B cell (primary cell): ENCODE measurements around the gene EDN3. TPM values are rescaled to one million over a fixed set of nuclear protein-coding genes. Genes with fewer than 3 reads are reported as not detected.

Experiments used
- ATAC-seq: fragments of 200-7000 bp; cut with Tn5 transposase; one replicate; pipeline ENCODE4 v1.10.0; 2021; ENCODE audit warnings: low read depth, mild to moderate bottlenecking, moderate number of reproducible peaks, moderate library complexity
- CTCF ChIA-PET: fragments of 350-600 bp; sonication (Branson Sonifier 250); formaldehyde crosslinking; loops from one replicate; lab custom pipeline; 2021; ENCODE audit warnings: antibody characterized with exemption, inconsistent platforms; lab: Charles Lee
- POLR2A ChIA-PET: fragments of 350-600 bp; sonication (Branson Sonifier 250); formaldehyde crosslinking; loops from one replicate; lab custom pipeline; 2021; ENCODE audit warnings: antibody characterized with exemption; lab: Charles Lee
- DNase-seq: peaks from one replicate; pipeline ENCODE4 v3.0.0; 2013
- H2AFZ ChIP-seq: 2 replicates; pipeline ENCODE4 v1.6.1; 2012; ENCODE audit warnings: mild to moderate bottlenecking, low read depth, low read length; ENCODE audit not compliant: insufficient read depth, poor library complexity, severe bottlenecking
- H3K27ac ChIP-seq, 2 donors: 1 replicate in 1 of 2; 2 replicates in 1 of 2; pipeline ENCODE4 v1.5.1; 2012 to 2013; ENCODE audit warnings: low read length in 2 of 2, mild to moderate bottlenecking in 2 of 2, moderate library complexity in 1 of 2
- H3K27me3 ChIP-seq, 4 experiments: fragments of 200-600 bp in 1 of 4; sonication (generic) in 1 of 4; replicated peaks in 1 of 4; 1 replicate in 2 of 4; 2 replicates in 2 of 4; pipeline versions ENCODE4 v1.6.1 to v1.7.0; 2013 to 2016; ENCODE audit warnings: low read length in 3 of 4, mild to moderate bottlenecking in 2 of 4, mixed read lengths in 1 of 4, moderate library complexity in 1 of 4; ENCODE audit not compliant: insufficient read depth in 4 of 4, control insufficient read depth in 3 of 4; ENCODE audit errors: control extremely low read depth in 1 of 4
- H3K36me3 ChIP-seq, 2 experiments: replicated peaks in 1 of 2; 1 replicate in 1 of 2; 2 replicates in 1 of 2; pipeline versions ENCODE4 v1.6.1 to v1.7.1; 2013; ENCODE audit warnings: low read length in 1 of 2; ENCODE audit not compliant: insufficient read depth in 2 of 2, control insufficient read depth in 1 of 2; ENCODE audit errors: control extremely low read depth in 1 of 2, extremely low read depth in 1 of 2
- H3K4me1 ChIP-seq, 2 donors: fragments of 200-600 bp in 1 of 2; sonication (generic) in 1 of 2; 1 replicate in 1 of 2; 2 replicates in 1 of 2; pipeline versions ENCODE4 v1.5.1 to v1.6.1; 2013 to 2017; ENCODE audit warnings: low read length in 2 of 2; ENCODE audit not compliant: control insufficient read depth in 2 of 2, insufficient read depth in 2 of 2
- H3K4me2 ChIP-seq: replicated peaks from 2 replicates; pipeline ENCODE3; 2012; ENCODE audit warnings: mild to moderate bottlenecking, low read depth, low read length; ENCODE audit not compliant: poor library complexity, severe bottlenecking
- H3K4me3 ChIP-seq, 5 experiments: fragments of 200-600 bp in 1 of 5; sonication (generic) in 1 of 5; 1 replicate in 3 of 5; 2 replicates in 2 of 5; pipeline versions ENCODE4 v1.5.1 to v1.7.0; 2011 to 2016; ENCODE audit warnings: low read length in 4 of 5, mild to moderate bottlenecking in 4 of 5, low read depth in 2 of 5, control low read depth in 1 of 5, moderate library complexity in 1 of 5; ENCODE audit not compliant: insufficient read depth in 1 of 5; ENCODE audit errors: control extremely low read depth in 1 of 5, extremely low read depth in 1 of 5
- H3K79me2 ChIP-seq: fragments of 200-600 bp; sonication (generic); one replicate; pipeline ENCODE4 v1.6.0; 2016; ENCODE audit warnings: low read length; ENCODE audit not compliant: control insufficient read depth, insufficient read depth
- H3K9ac ChIP-seq: fragments of 200-600 bp; sonication (generic); 2 replicates; pipeline ENCODE4 v1.6.1; 2017; ENCODE audit warnings: mild to moderate bottlenecking, low read length, moderate library complexity
- H3K9me3 ChIP-seq, 3 donors: one replicate each; pipeline versions ENCODE4 v1.6.1 to v1.7.1; 2013; ENCODE audit warnings: low read length in 2 of 3; ENCODE audit not compliant: control insufficient read depth in 2 of 3, insufficient read depth in 1 of 3; ENCODE audit errors: control extremely low read depth in 1 of 3
- H4K20me1 ChIP-seq: 2 replicates; pipeline ENCODE4 v1.6.0; 2012; ENCODE audit warnings: mild to moderate bottlenecking, low read length; ENCODE audit not compliant: insufficient read depth, control insufficient read depth, poor library complexity, severe bottlenecking
- H3K27ac Mint-ChIP-seq: one replicate; pipeline ENCODE4 v1.8.0; 2021; ENCODE audit warnings: mixed read lengths
- H3K27me3 Mint-ChIP-seq: one replicate; pipeline ENCODE4 v1.8.0; 2021; ENCODE audit warnings: mixed read lengths
- H3K4me1 Mint-ChIP-seq: one replicate; pipeline ENCODE4 v1.8.0; 2021; ENCODE audit warnings: mixed read lengths
- H3K4me3 Mint-ChIP-seq: one replicate; pipeline ENCODE4 v1.8.0; 2021; ENCODE audit warnings: mixed read lengths
- H3K9me3 Mint-ChIP-seq: one replicate; pipeline ENCODE4 v1.8.0; 2022; ENCODE audit warnings: mixed read lengths; ENCODE audit not compliant: insufficient read depth
- EZH2 ChIP-seq: IDR thresholded peaks from 2 replicates; pipeline ENCODE4 v1.6.1; 2012; ENCODE audit warnings: borderline replicate concordance, low read depth, mild to moderate bottlenecking, moderate library complexity, low read length; ENCODE audit not compliant: insufficient read depth, poor library complexity, severe bottlenecking
- WGBS: methylation state at CpG from one replicate; pipeline ENCODE4 v1.1.5; 2013; ENCODE audit warnings: missing lambda C conversion rate; ENCODE audit not compliant: insufficient coverage; 5-methylcytosine and 5-hydroxymethylcytosine counted together
- intact Hi-C: fragments of 100-400 bp; cut with micrococcal nuclease; formaldehyde crosslinking; loops from one replicate; pipeline ENCODE4 v1.10.0; 2022
- polyA plus RNA-seq: library from polyadenylated mRNA; depleted of rRNA; stranded (reverse); fragments of >200 nt; gene quantifications from 2 replicates; pipeline ENCODE4 v1.2.3, GENCODE V29; 2012
- total RNA-seq, 2 donors: library from RNA; stranded (reverse); fragments of 120-200 nt in 1 of 2; gene quantifications; 1 replicate in 1 of 2; 2 replicates in 1 of 2; pipeline versions ENCODE4 v1.2.3 to v1.2.4, GENCODE V29; 2013 to 2022
- TF ChIP-seq, protein P1 (sequence below): fragments of 200-600 bp; IDR thresholded peaks from one replicate; pipeline ENCODE4 v1.8.0; 2022; ENCODE audit warnings: antibody characterized with exemption, mild to moderate bottlenecking

EDN3 gene
- total and polyA plus RNA-seq, 2 donors (not counting 1 experiment from before 2014, with no cell fraction given): 0.04 TPM; not detected in 1

DNA sequence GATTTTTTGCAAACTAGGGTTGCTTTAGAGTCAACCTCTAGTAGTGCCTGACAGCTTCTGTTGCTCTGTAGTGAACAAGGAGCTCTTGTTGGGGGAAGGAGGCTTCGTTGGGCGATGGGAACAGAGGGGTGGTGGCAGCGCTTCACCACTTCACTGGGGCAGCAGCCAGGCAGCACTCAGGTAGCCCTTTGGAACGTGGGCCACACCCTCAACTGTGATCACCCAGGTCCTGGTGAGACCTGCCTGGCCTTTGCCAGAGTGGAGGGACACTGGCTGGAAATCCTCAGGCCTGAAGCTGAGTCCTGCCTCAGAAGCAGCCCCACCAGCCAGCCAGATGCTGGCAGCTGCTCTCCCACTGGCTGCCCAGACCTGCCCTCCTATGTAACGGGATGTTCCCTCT is 10.4 kb upstream of the EDN3 start:
- no peak for DNase-seq
- H3K27ac ChIP-seq: no peak overlapping the region
- peaks cover 0 to 13% (median 0%) of the 10 kb centered on the region in 4 experiments for H3K27me3 ChIP-seq
- no peak overlapping the region for H2AFZ ChIP-seq
- no peaks in the 10 kb centered on the region for H3K9me3 ChIP-seq
- no peaks in the 10 kb centered on the region for H3K9me3 Mint-ChIP-seq
- no peaks in the 10 kb centered on the region for H3K79me2 ChIP-seq
- H3K4me1 Mint-ChIP-seq: no peaks in the 10 kb centered on the region
- H3K4me2 ChIP-seq: no peak overlapping the region
- H3K27me3 Mint-ChIP-seq: peaks cover 22% of the 10 kb centered on the region
- ChIA-PET CTCF (no interaction called here), POLR2A (no interaction called here)
- ATAC-seq: no peak
- intact Hi-C loops: no loop called here
- H4K20me1 ChIP-seq: no peaks in the 10 kb centered on the region
- no peak for TF ChIP-seq EZH2
- TF ChIP-seq, protein P1, sequence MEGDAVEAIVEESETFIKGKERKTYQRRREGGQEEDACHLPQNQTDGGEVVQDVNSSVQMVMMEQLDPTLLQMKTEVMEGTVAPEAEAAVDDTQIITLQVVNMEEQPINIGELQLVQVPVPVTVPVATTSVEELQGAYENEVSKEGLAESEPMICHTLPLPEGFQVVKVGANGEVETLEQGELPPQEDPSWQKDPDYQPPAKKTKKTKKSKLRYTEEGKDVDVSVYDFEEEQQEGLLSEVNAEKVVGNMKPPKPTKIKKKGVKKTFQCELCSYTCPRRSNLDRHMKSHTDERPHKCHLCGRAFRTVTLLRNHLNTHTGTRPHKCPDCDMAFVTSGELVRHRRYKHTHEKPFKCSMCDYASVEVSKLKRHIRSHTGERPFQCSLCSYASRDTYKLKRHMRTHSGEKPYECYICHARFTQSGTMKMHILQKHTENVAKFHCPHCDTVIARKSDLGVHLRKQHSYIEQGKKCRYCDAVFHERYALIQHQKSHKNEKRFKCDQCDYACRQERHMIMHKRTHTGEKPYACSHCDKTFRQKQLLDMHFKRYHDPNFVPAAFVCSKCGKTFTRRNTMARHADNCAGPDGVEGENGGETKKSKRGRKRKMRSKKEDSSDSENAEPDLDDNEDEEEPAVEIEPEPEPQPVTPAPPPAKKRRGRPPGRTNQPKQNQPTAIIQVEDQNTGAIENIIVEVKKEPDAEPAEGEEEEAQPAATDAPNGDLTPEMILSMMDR: no peak
- no peak overlapping the region for H3K4me3 ChIP-seq
- no peaks in the 10 kb centered on the region for H3K36me3 ChIP-seq
- 79% methylated on average over 5 of the region's 5 CpGs for WGBS
- H3K27ac Mint-ChIP-seq: no peak overlapping the region
- no peak overlapping the region for H3K4me3 Mint-ChIP-seq
- H3K9ac ChIP-seq: no peak overlapping the region
- no peaks in the 10 kb centered on the region for H3K4me1 ChIP-seq

DNA sequence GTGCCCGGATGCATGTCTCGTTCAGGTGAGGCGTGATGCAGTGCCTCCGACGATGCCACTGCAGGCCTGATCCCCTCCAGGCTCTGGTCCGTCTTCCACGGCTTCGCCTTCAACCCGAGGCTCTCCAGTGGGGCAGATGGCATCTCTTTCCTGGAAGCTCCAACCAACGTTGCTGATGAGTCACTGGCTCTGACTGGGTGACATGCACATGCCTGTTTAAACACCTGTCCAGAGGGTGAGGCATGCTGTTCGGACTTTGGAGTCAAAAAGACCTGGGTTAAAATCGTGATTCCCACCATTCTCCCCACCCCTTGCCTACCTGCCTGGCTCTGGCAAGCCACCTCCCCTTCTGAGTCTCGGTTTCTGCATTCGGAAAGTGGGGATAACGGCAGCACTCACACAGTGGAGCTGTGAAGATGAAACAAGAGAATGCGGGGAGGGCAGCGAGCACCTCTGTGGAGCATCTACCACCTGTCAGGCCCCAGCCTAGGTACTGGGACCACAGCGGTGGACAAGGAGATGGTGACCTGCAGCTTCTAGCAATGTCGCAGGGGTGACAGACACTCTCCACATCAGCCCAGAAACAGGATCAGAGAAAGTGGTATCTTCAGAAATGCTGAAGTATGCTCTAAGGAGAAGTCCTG is 8.5 kb upstream of the EDN3 start:
- 87% methylated on average over 16 of the region's 19 CpGs for WGBS
- Histone ChIP-seq H3K27me3 (peaks cover 0 to 14% (median 0%) of the 10 kb centered on the region in 4 experiments), H3K27ac (no peak overlapping the region), H2AFZ (no peak overlapping the region), H3K9ac (no peak overlapping the region), H3K36me3 (no peaks in the 10 kb centered on the region), H3K4me3 (no peak overlapping the region), H3K4me2 (no peak overlapping the region), H3K4me1 (no peaks in the 10 kb centered on the region), H3K79me2 (no peaks in the 10 kb centered on the region), H3K9me3 (no peaks in the 10 kb centered on the region), H4K20me1 (no peaks in the 10 kb centered on the region)
- ChIA-PET CTCF (no interaction called here), POLR2A (no interaction called here)
- Mint-ChIP-seq H3K27ac (no peak overlapping the region), H3K4me1 (no peaks in the 10 kb centered on the region), H3K27me3 (peaks cover 30% of the 10 kb centered on the region), H3K4me3 (no peak overlapping the region), H3K9me3 (no peaks in the 10 kb centered on the region)
- DNase-seq: no peak
- intact Hi-C loops: no loop called here
- no peak for ATAC-seq
- no peak for TF ChIP-seq EZH2
- TF ChIP-seq, protein P1: no peak
